Ureter (tissue), 1 donor: ENCODE data around the gene ADISSP. TPM values are rescaled to one million over a fixed set of nuclear protein-coding genes. Genes with fewer than 3 reads are reported as not detected.

ENCODE experiments used
- DNase-seq: peaks from one replicate; pipeline ENCODE4 v3.0.0-alpha.2; 2020; ENCODE audit warnings: low spot score
- total RNA-seq: library from RNA; stranded (reverse); gene quantifications from one replicate; pipeline ENCODE4 v1.2.4, GENCODE V29; 2023
- donor health status: DM: yes; HTN: yes; CAD: no.

Gene ADISSP
- total RNA-seq, 1 donor from 2014 or later, result 36.6 TPM

DNA sequence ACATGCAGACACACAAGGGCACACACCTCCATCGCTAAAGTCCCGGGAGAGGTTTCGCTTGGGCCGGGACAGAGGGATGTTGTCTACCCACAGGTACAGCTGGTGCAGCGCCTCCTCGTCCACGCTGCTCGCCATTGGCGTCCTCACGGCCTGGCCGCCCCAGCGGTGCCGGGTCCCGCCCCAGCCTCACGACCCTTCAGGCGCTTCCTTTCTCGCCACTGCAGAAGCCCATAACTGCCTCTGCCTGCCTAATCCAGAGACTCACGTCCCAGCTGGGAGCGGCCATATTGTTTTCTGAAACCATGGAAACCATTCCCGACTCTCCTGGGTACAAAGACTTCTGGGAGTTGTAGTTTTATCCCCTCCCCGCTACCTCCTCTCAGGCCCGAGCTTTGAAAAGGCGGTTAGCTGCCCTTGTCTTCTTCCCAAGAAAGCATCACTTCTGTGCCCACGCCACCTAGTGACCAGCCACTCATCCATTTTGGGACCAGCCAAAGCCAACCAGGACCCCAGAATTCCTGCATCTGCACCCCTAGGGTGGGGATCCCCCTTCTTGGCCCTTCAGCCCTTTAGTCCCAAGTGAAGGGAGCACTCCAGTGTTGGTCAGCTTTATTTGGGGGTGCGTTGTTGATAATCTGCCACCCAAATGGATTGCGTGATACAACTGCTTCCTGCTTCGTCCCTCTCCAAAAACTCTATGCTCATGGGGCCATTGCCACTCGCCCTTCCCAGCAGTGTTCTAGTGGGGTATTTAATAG, 13.8 kb upstream of the ADISSP start, which contains the start of gene SPEF1:
Gene SPEF1, minus strand, starts transcription at position 296 of the 758 bp plus-strand sequence. Its CDS starts 161 bp downstream, at position 135.
- peak; percentile 86 for DNase-seq

DNA sequence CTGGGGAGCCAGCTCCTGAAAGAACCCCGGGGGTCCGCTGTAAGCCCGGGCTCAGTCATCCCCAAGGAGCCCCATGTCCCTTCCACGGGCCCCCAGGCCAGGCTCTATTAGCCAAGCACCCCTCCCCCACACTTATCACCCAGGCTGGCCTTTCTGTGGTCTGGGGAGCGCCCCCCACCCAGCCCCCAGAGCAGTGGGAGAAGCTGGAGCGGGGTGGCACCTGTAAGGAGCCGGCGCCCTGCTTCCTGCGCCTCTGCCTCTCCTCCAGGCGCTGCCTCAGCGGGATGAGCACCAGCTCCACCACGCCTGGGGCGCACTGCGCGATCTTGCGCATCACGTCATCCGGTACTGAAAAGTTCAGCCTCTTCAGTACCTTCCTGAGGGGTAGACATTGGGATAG, 11.4 kb upstream of the ADISSP start:
- no peak for DNase-seq

DNA sequence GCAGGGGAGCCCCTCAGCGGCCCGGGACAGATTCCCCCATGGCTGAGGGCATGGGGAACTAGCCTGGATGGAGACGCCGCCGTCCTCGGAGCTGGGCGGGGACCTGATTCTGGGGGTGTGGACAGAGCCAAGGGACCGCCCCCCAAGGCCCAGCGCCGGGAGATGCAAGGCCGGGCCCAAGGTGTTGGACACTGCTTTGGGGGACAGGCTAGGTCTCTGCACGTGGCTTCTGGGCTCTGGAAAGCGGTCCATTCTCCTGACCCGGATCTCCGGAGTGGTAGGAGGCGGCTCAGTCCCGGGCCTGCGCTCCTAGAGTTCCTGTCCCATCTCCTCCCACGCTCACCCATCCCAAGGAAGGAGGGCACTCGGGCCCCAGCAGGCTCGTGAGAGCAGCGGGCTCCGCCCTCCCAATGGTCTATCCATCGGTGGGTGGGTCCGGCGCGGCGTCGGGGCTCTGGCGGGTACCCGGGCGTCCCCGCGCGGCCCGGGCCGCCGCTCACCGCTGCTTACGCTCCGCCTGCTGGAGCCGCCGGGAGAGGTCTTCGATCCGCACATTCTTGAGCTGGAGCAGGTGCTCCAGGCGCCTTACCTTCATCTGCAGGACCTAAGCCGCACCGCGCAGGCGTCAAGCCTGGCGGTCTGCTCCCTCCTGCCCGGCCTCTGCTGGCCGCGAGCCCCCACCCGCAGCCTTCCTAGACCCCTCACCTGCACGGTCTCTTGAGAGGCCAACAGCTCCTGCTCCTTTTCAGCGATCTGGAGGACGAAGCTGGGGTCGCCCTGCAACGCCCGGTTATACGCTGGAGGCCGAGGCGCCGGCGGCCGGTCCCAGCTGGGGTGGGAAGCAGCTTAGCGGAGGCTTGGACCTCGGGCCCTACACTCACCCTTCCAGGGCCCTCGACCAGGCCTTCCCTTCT, 10.4 kb upstream of the ADISSP start:
- peak; percentile 74 for DNase-seq

DNA sequence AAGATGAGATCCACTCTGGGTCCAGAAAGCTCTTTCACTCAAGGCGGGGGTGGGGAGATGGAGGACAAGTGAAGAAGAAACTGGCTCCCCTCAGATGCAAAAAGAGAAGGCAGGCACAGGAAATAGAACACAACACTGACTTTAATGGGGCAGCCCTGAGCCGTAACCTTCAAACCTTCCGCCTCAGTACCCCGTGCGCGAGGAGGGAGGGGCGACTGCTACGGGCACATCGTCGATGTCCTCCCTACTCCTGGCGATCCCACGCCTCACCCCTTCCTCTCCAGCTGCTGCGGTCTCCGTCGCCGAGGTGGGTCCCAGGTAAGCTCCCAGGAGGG, 9.8 kb upstream of the ADISSP start:
- DNase-seq, result no peak

DNA sequence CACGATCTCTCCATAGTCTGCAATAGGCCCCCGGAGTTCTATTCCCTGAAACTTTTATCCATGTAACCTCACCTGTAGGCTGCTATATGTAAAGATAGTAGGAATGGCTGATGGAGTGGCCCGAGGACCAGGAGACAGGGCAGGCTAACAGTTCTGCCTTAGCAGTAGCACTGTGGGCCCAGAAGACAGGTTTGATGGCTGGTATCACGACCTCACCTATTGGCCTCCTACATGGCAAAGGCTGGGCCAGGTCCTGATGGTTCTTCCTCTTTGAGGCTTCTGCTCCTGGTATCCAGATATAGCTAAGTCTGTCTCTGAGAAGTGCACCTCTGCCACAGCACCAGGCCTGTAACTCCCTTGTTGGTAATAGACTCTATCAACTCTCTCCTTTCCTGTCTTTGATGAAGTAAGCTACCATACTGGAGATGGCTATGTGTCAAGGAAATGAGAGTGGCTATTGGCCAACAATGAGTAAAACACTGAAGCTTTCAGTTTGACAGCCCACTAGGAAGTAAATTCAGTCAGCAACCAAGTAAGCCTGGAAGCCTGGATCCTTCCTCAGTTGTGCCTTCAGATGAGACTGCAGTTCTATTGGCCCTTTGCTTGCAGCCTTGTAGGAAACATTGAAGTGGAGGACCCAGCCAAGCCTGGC, 8.0 kb upstream of the ADISSP start:
- no peak for DNase-seq

DNA sequence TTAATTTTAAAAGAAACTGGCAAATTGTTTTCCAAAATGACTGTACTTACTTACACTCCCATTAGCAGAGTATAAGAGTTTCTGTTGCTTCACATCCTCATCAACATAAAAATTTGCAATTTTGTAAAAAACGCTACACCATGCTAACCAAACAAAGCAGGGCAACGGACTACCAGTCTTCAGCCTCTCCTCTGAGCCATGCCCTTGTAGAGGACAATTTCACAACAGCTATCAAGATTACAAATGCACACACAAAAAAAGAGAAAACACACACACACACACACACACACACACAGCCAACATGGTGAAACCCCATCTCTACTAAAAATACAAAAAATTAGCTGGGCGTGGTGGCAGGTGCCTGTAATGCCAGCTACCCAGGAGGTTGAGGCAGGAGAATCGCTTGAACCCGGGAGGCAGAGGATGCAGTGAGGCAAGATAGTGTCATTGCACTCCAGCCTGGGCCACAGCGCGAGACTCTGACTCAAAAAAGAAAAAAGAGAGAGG, 4.1 kb upstream of the ADISSP start:
- no peak for DNase-seq

DNA sequence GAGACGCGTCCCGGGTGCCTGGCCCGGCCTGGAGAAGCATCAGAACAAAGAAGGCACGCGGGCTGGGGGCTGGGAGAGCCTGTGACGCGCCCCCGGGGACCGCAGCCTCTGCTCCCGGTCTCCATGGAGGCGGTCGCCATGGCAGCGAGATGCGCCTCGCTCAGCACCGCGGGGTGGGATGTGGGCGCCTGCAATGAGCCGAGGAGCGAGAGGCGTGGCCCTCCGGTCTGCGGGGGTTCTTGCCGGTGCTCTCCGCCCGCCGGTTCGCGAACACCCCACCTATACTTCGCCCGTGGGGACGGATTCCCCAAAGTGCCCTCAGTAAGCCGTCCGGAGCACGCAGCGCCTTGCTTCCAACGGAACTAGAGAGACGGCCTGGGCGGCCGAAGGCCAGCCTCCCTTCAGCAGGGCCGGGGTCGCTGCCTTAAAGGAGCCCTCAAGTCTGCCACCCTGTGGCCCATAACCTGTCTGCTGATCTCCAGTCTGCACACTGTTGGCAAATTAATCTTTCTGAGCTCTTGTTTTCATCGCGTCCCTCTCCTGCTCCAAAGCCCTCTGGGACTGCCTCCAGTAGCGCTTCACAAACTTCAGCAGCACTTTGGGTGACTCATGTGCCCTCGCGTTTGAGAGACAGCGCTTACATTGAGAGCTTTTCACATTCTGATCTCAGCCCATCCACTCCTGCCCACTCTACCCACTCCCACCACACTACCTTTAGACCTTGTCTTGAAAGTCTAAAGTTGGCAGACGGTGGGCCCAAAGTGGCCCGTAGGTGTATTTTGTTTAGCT, 983 bp upstream of the ADISSP start:
- peak; percentile 75 for DNase-seq

DNA sequence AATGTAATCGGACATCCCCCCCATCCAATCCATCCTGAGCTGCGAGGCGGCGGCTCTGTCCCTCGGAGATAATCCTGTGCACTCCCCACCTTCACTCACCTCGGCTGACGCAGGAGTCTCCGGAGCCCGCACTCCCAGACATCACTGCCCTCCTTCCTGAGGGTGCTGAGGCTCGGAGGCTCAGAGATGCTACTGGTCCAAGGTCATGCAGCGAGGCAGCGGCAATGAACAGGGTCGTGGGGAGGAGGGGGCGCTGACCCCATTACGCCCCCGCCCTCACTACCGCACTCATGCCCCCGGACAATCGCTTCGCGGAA, 485 bp downstream of the ADISSP start:
- DNase-seq, result no peak

DNA sequence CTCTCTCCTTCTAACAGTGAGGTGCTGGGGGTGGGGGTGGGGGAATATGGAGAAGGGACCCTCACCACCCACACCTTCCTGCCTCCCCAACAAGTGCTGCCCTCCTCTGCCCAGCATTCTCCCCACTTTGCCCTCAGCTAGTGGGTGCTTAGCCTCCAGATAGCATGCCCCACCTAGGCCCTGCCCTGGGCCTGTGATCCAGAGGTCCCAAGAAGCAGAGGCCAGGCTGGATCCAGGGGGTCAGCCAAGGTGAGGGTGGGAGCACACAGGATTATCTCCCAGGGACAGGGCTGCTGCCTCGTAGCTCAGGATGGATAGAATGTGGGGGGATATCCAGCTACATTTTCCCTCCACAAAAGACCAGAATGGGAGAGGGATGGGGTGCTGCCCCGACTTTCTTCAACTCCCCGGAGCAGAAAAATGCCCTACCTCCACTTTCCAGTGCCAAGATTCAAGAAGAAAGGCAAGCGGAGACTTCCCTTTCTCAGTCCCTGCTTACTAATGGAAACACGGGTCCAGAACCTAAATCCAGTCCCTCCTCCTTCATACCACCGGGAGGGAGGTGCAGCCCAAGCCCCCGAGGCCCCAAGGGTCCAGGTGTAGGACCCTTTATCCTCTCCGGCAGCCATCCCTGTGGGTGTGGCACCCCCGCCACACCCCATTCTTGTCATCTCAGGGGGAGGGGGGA, 987 bp downstream of the ADISSP start:
- DNase-seq, result no peak

DNA sequence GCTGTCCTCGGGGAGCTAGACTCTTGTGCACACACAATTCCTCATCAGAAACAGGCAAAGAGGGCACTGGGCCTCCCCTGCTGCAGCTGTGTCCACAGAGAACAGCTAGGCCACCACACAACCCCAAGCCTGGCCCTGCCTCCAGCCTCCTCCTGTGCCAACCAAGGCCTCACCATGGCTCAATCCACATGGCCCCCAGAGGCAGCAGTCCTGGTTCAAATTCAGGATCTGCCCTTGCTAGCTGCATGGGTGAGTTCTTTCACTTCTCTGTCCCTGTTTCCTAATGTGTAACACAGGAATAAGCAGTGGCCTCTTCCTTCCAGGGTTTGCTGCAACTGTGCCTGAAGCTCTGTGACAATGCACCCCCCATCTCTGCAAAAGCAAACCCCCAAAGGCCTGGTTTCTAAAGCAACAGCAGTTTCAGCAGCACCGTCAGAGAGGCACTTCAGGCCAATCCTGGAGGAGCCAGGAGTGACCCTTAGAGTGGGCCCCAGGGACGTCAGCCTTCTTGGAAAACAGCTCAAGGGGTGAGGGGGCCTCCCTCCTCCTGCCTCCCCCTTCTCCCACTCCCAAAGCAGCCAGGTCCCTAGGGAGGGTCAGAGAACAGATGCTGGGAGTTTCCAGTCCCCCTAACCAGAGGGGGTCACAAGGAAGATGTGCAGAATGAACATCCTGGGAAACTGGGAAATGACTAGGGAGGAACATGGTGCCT, 2.2 kb downstream of the ADISSP start:
- DNase-seq, result no peak

DNA sequence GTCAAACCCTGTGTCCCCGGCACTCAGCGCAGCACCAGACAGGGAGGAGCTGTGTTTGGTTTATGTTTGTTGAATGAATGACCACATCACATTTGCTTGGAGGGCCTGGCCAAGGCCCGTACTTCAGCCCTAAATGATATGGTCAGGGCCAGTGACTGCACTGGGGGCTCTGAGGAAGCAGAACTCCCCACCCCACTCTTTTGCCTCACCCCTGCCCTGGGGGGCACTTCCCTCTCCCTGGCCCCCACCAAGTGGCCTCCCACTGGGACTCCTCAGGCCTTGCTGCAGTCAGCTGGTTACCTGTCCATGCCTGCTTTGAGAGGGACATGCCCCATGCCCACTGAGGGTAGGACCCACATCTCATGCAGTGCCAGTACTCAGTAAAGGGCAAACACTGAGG, 2.9 kb downstream of the ADISSP start:
- no peak for DNase-seq

DNA sequence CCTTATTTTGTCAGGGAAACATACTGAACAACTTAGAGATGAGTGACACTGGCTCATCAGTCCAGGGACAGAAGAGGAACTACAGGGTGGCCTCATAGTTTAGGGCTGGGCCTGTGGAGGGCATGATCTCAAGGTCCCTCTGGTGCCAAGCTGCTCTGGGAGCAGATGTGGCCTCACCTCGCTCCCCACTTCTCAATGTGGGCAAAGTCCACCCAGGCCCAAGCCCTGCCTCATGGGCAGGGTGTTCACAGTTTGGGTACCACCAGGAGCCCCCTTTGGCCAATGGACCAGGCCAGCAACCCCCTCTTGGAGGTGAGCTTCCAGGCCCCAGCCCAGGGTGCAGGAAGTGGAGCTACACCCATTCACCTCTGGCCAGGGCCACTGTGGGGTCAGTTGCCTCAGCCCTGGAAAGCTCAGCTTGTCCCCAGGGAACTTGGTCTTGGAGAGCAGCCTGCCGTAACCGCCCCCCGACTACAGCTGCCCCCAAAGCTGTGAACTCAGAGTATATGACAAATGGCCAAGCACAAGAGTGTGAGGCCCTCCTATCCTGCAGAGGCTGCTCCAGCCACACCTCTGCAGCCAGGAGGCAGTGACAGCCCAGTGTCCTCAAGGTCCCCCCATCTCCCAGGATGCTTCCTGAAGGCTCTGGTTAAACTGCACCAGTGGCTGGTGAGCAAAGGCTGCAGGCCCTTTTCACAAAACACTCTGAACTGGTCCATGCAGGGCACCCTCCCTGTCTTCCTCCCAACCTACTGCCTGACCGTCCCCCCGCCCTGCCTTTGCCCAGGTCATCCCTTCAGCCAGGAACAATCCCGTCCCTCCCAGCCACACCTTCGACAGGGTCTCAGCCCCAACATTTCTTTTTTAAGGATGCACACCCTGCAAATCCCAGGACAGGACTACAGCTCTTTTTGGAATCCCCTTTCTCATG, 3.6 kb downstream of the ADISSP start:
- DNase-seq, result no peak

DNA sequence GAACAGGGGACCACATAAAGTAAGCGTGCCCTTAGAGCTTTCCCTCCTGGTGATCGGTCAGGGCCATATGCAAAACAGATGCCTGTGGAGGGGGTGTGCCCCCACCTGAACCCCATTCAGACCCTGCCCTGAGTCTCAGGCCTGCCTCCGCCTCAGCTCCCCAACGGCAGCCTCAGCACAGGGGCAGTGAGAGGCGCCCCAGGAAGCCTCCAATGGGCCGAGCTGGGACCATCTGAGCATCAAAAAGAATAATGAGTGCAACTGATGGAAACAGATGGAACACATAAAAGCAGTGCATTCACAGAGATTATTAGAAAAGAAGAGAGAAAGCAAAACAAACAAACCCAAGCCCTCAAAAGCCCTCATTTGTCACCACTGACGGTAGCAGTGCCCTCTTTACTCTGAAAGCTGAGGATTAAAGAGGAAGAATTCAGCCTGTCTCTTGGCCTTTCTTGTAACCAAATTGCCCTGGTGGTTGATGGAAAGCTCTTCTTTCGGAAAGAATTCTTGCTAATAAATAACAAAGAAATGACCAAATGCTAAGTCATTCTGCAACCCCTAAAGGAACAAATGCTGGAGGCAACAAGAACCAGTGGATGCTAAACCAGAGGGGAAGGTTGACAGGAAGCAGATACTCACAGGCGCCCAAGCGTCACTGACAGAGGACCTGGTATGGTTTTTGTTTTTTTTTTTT, 6.8 kb downstream of the ADISSP start:
- DNase-seq, result no peak

DNA sequence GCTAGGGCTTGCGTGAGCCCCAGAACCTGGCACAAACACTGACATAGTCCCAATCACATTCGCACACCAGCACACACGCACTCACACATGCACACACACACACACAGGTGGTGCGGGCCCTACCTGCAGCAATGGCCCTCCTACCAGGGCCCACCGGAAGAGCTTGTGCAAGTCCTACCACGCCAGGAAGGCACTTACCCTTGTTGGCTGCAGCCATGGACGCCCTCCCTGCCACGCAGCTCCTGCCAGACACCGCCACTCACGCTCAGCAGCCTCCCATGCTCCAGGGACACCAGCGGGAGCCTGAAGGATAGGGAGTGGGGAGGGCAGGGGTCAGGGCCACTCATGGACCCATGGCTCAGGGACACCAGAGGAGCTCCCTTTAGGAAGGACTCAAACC, 7.7 kb downstream of the ADISSP start:
- no peak for DNase-seq

DNA sequence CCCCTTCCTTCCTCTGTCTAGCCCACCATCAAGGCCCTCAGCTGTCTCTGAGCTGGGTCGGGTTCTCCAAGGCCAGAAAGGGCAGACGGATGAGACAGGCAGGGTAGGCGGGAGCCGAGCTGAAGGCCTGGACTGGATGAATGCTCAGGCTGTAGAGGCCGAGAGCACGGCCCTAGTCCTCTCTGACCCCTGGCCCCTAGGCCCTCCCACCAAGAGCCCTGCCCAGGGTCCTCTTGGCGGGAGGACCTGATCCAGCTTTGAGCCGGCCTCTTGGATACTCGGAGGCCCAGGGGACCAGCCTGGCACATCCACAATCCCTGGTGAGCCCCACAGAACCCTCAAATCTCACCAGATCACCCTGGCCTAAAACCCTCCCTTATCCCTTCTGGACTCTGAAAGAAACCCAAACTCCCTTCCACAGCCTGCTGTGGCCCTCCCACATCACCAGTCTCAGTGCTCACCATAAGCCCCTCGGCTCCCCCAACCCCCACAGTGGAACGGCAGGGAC, 8.2 kb downstream of the ADISSP start:
- DNase-seq, result no peak

DNA sequence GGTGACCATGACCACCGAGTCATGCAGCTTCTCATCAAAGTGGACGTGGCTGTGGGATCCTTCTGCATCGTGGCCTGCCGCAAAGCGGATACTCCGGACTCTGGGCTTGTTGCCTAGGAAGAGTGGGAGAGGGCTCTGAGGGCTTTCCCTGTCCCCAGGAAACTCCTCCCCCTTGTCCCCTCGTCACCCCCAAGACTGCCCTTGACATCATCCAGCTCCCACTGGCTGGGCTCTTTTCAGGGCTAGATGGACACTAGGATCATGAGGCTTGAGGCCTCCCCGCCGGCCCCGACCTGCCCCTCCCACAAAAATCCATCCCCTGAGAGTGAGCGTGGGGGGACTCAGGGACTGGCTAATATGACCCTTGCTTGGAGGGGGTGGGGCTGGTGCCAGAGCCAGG, 9.0 kb downstream of the ADISSP start:
- DNase-seq, result no peak

DNA sequence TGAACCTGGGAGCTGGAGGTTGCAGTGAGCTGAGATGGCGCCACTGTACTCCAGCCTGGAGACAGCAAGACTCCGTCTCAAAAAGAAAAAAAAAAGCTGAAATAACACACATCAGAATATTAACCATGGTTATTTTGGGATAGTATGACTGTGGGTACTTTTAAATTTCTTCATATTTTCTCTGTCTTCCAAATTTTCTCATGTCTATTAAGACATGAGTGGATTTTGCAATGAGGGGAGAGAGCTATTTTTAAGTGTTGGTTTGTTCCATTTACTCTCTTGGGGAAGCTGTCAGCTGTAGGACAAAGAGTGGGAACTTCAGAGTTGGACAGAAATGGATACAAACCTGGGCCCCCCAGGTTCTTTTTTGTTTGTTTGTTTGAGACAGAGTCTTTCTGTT, 10.3 kb downstream of the ADISSP start:
- DNase-seq, result no peak

DNA sequence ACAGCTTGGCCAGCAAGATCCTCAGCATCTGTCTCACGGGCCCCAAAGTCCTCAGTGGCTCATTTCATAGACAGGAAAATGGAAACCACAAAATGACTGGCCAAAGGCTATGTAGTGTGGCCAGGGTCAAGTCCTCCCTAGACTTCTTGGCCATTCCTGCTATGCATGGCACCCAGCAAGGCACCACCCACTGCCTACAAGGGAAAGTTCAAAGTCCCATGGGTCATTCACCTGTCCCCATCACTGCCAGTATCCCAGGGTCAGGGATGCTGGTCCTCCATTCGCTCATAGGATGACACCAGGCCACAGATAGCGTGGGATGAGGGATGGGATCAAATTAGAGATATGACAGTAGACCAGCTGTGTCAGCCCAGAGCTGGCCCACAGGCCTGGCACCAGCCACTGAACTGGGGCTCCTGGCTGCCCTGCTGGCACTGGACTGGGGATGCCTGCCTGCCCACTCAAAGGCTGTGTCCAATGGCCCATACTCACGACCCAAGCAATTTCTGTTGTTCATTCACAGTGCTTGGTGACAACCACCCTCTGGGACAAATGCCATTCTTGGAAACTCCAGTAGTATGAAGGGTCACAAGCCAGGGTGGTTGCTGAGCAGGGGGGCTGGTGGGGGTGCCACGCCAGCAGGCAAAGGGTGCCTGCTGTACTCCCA, 11.6 kb downstream of the ADISSP start:
- DNase-seq, result no peak
